Measurements from ENCODE around the gene MNAT1. TPM values are rescaled to one million over a fixed set of nuclear protein-coding genes. Genes with fewer than 3 reads are reported as not detected.
A peak's percentile ranks its signal among the peaks of the same experiment; 100 is the strongest.
"Not testable (repeated sequence)": the region's sequence is repeated elsewhere in the genome, so short reads cannot be mapped to it uniquely, and the experiment has no call there.

The MNAT1 gene
- total RNA-seq, 1 experiment from 2014 or later = 29.7 TPM

- no peak for DNase-seq (ENCODE audit: low spot score)
Observed at GRCh38 chr14:60882219-60882618, 147.7 kb downstream of the MNAT1 start.

DNA sequence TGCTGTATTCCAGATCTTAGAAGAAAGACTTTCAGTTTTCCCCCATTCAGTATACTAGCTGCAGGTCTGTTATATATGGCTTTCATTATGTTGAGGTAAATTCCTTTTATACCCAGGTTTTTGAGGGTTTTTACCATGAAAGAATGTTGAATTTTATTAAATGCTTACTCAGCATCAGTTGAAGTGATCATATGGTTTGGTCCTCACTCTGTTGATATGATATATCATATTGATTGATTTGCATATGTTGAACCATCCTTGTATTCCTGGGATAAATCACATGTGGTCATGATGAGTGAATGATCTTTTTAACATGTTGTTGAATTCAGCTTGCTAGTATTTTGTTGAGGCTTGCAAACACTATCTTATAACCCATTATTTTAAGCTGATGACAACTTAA is 149.6 kb downstream of the MNAT1 start:
- no peak for DNase-seq (ENCODE audit: low spot score)

DNA sequence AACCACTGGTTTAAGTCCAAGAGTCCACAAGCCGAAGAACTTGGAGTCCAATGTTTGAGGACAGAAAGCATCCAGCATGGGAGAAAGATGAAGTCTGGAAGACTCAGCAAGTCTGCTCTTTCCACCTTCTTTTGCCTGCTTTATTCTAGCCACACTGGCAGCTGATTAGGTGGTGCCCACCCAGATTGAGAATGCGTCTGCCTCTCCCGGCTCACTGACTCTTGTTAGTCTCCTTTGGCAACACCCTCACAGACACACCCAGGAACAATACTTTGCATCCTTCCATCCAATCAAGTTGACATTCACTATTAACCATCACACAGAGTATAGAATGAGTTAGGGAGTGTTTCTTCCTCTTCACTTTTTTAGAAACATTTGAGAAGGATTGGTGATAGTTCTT is 156.1 kb downstream of the MNAT1 start:
- DNase-seq (ENCODE audit: low spot score) = not testable (repeated sequence)

GRCh38 chr14:60893911-60894310 is 159.3 kb downstream of the MNAT1 start:
- DNase-seq (ENCODE audit: low spot score) = no peak

GRCh38 chr14:60904381-60904780 is 169.8 kb downstream of the MNAT1 start:
- DNase-seq (ENCODE audit: low spot score) = no peak

GRCh38 chr14:60905923-60906322 is 171.4 kb downstream of the MNAT1 start:
- DNase-seq (ENCODE audit: low spot score) = no peak

- DNase-seq (ENCODE audit: low spot score) = no peak
Observed at GRCh38 chr14:60915781-60916180, 181.2 kb downstream of the MNAT1 start.

DNA sequence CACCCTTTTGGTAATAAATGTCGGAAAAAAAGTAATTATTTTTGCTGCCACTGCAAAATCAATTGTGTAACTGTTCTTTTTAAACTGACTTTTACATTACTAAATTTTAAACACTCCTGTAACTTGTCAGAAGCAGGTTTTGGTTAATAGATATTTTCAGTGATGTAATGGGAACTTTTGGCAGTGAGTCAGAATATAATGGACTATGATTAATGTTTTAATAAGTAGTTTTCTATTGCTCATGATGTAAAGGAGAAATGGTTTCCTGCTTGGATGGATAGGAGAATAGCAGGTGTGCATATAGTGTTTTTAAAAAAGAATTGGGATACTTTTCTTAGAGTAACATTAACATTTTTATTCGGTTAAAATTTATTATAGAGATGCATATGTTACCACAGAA is 187.5 kb downstream of the MNAT1 start:
- DNase-seq (ENCODE audit: low spot score) = peak; percentile 6

DNA sequence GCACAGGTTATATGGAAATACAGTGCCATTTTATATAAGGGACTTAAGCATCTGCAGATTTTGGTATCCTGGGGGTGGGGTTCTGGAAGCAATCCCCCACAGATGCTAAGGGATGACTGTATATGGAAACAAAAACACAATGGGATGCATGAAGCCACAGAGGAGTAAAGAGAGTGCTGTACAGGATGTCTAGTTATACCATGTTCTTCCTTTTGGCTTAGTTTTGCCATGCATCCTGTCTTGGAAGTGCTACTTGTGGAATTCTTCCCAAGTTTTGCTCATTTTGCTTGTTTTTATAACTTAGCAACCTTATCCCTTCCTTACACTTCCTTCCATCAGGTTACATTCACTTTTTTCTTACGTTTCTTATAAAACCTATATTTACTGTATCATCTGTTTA is 190.7 kb downstream of the MNAT1 start:
- no peak for DNase-seq (ENCODE audit: low spot score)

GRCh38 chr14:60926002-60926401 is 191.4 kb downstream of the MNAT1 start:
- DNase-seq (ENCODE audit: low spot score) = no peak

DNA sequence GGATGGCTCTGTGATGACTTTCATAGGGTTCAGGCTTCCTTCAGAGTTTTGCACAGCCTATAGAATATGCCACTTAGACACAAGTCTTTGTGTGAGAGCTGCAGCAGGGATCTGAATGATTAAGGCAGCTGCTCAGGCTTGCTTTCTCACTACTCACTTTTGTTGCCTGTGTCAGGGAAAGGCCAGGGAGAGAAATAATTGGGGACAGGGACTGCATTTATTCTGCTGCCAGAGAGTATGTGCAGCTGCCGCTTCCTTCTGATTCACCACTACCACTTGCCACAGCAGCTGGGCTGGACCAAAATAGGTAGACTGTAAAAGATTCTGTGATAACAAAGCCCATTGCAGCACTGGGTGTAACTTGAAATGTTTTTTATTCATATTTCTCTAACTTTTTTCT is 196.7 kb downstream of the MNAT1 start:
- DNase-seq (ENCODE audit: low spot score) = no peak

- no peak for DNase-seq (ENCODE audit: low spot score)
Observed at GRCh38 chr14:60933920-60934655, 199.5 kb downstream of the MNAT1 start.

DNA sequence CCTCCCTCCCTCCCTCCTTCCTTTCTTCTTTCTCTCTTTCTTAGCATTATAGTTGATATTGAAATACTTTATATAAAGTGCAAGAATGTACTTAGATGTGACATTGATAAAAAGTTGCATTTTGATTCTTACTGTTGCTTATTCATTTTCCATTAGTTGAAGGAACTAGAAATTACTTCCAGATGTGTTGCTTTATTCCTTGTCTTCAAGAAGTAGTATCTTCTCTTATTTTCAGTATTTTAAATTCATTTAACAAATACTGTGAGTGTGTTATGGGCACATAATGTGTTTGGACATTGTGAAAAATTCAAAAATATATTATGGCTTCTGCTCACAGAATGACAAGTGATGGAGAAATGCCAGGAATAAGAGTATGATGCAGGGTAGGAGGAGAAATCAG is 200.8 kb downstream of the MNAT1 start:
- DNase-seq (ENCODE audit: low spot score) = no peak

DNA sequence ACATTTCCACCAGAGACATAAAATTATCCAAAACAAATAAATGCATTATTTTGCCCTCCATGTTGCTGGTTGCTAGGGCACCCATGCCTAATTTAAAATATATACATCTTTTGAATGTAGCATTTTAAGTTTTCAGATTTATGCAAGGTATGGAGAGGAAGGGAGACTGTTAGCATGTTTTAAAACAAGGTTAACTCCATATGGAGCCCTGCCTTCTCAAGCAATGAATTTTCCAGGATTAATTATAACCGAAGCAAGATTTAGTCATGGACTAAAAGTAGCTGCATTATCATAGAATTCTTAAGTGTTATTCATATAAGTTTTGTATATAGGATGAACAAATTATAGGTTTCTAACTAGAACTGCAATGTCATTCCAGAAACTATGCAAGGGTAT is 209.1 kb downstream of the MNAT1 start:
- no peak for DNase-seq (ENCODE audit: low spot score)

DNA sequence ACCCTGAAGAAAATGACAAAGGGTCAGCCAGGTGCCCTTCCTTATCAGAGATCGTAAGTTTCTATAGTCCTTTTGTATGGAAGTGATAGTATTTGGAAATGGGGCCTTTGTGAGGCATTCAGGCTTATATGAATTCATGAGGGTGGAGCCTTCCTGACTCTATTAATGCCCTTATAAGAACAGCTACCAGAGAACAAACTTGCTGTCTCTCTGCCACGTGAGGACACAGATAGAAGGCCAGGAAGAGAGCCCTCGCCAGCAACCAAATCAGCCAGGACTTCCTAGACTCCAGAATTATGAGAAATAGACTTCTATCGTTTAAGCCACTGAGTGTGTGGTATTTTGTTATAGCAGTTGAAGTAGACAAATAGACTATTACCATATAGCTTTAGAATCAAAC is 209.6 kb downstream of the MNAT1 start:
- DNase-seq (ENCODE audit: low spot score) = no peak

- no peak for DNase-seq (ENCODE audit: low spot score)
Observed at GRCh38 chr14:60945984-60946383, 211.4 kb downstream of the MNAT1 start.

- DNase-seq (ENCODE audit: low spot score) = no peak
Observed at GRCh38 chr14:60946773-60947172, 212.2 kb downstream of the MNAT1 start.

DNA sequence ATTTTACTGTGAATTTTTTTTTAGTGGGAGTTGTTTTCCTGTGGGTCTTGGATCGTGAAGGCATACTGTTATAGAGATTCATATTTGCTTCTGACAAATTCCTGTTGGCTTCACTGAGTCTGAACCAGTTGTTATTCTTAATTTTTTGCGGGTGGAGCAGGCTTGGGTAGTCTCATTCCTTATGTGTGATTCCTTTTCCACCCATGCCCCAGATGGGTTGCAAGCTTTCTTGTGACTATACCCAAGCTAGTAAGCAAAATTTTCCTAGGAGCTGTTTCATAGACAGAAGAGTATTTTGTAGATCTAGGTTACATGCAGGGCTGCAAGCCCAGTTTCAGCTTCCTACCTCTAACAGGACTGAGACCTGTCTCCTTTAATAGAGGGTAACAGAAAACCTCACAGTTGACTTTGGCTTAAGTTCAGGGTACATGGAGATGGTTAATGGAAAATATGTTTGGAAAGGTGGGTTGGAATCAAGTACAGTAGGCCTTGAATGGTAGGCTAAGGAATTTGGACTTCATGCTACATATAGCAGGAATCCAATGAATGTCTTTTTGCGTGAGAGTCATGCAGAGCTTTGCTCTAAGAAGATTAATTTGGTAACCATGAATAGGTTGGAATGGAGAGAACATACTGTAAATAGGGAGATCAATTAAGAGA is 217.3 kb downstream of the MNAT1 start:
- no peak for DNase-seq (ENCODE audit: low spot score)

DNA sequence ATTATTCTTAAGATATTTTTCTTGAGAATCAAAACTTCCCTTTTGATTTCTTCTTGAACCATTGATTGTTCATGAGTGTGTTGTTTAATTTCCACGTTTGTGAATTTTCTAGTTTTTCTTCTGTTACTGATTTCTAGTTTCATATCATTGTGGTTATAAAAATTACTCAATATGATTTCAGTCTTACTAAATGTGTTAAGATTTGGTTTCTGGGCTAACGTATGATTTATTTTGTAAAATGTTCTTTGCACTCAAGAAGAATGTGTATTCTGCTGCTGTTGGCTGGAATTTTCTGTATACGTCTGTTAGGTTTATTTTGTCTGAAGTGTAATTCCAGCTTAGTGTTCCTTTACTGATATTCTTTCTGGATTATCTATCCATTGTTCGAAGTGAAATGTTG is 221.6 kb downstream of the MNAT1 start:
- no peak for DNase-seq (ENCODE audit: low spot score)

DNA sequence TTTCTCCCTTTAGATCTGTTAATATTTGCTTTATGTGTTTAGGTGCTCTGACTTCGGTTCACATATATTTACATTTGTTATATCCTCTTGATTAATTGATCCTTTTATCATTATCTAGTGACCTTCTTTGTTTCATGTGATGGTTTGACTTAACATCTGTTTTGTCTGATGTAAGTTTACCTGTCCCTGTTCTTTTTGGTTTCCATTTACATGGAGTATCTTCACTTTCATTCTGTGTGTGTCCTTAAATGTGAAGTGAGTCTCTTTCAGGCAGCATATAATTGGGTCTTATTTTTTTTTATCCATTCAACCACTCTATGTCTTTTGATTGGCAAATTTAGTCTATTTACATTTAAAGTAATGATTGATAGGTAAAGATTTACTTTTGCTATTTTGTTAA is 222.1 kb downstream of the MNAT1 start:
- no peak for DNase-seq (ENCODE audit: low spot score)

- no peak for DNase-seq (ENCODE audit: low spot score)
Observed at GRCh38 chr14:60958146-60958545, 223.6 kb downstream of the MNAT1 start.

GRCh38 chr14:60963761-60964160 is 229.2 kb downstream of the MNAT1 start:
- no peak for DNase-seq (ENCODE audit: low spot score)

DNA sequence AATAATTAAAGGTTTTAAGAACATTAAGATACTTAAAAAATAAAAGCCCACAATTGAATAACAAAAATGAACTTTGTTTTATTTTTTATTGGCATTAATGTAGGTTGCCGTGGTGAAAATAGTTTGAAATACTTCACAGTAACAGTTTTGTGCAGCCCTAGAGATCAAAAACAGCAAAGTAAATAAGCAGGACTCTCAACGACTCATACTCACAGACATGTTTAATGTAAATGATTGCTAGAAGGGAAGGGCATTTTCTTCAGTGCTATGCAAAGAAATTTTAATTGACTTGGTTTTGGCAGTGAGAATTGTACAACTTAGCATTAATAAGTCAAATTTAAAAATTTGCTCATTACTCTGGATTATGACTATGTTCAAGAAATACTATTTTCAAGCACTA is 230.3 kb downstream of the MNAT1 start:
- DNase-seq (ENCODE audit: low spot score) = no peak

DNA sequence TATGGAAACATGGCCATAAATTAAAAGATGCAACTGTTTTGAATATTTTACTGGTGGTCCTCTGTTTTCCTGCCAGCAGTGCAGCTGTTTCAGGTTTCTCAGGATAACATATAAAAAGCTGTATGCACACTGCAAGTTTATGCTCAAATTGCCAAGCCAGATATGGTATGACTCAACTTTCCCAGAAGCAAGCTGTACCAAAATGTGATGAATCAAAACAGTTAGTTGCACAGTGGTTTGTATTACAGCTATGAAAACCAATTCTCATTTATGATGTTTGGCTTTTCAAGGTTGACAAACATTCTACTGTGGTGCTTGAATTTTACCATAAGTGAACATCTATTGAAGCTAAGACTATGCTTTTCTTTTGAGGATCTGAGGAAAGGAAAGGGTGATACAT is 230.8 kb downstream of the MNAT1 start:
- DNase-seq (ENCODE audit: low spot score) = no peak
